Adipose tissue (tissue), 3 donors: ENCODE results near the gene KIF3B. TPM values are rescaled to one million over a fixed set of nuclear protein-coding genes. Genes with fewer than 3 reads are reported as not detected.
"Not testable (repeated sequence)": the region's sequence is repeated elsewhere in the genome, so short reads cannot be mapped to it uniquely, and the experiment has no call there.

Source experiments
- H3K27ac ChIP-seq: one replicate; pipeline ENCODE4 v1.5.1; 2013; ENCODE audit warnings: low read depth, low read length
- WGBS, 3 donors: extraction: QIAGEN DNeasy Blood & Tissue Kit; methylation state at CpG; one replicate each; pipeline ENCODE4 v1.1.7; 2013; 5-methylcytosine and 5-hydroxymethylcytosine counted together
- polyA plus RNA-seq, 3 donors: library from polyadenylated mRNA; stranded (reverse); fragments of 200-250 nt; gene quantifications; one replicate each; pipeline ENCODE4 v1.2.3, GENCODE V29; 2013
- donor health status: healthy with polysubstance abuse.
- donor health status: Bipolar disorder and iron deficiency.
- donor health status: healthy.

The KIF3B gene
- polyA plus RNA-seq, 3 donors, result 12.2 to 25.6 (median 15.4) TPM

DNA sequence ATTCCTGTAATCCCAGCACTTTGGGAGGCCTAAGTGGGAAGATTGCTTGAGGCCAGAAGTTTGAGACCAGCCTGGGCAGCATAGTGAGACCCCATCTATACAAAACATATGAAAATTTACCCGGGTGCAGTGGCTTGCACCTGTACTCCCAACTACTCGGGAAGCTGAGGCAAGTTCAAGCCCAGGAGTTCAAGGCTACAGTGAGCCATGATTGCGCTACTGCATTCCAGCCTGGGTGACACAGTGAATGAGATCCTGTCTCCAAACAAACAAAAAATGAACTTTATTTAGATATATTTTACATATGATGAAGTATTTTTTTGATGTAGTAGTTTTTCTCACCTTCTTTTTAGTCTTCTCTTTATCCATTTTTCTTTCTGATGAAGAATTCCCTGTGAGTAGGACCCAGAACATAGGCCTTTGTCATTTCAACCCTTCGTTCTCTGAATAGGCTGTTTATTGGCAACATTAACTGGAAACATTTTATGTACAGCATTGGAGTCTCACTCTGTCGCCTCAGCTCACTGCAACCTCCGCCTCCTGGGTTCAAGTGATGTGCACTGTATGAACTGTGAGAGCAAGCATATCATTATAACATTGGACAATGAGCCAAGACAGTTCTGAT is 10.9 kb downstream of the KIF3B start:
- no peak overlapping the region for H3K27ac ChIP-seq
- 79 to 86% (median 81%) methylated on average over 6 of the region's 6 CpGs for WGBS, 3 donors

DNA sequence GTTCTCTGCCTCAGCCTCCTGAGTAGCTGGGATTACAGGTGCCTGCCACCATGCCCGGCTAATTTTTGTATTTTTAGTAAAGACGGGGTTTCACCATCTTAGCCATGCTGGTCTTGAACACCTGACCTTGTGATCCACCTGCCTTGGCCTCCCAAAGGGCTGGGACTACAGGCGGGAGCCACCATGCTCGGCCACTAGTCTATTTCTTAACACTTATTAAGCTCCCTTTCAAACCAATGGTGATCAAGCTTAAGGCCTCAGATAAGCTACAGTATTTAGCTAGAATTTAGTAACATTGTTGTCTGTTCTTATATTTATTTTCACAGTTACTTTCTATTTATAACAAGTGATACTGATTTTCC is 11.8 kb downstream of the KIF3B start:
- not testable (repeated sequence) for H3K27ac ChIP-seq
- 43 to 99% (median 97%) methylated on average over 4 of the region's 4 CpGs for WGBS, 3 donors

DNA sequence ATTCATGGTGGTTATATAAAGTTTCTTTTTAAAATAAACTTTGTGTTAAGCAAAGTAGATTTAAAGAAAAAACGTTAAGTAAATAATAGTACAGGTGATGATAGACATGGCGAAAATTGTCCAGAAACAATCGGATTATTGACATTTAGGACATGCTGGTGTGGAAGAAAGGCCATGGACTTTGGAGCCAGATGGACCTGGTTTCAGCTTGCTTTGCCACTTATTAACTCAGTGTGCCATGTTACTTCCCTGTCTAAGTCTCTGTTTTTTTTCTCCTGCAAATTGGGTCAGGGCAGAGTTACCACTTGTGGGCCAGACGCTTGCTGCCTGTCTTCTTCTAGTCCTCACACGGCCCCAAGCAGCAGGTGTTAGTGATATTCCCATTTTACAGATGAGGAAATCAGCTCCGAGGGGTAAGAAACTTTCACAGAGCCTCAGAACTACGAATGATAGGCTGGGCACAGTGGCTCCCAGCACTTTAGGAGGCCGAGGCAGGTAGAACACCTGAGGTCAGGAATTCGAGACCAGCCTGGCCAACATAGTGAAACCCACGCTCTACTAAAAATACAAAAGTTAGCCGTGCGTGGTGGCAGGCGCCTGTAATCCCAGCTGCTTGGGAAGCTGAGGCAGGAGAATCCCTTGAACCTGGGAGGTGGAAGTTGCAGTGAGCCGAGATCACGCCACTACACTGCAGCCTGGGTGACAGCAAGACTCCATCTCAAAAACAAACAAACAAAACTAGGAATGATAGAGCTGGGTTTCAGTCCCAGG is 12.4 kb downstream of the KIF3B start:
- H3K27ac ChIP-seq, result no peak overlapping the region

DNA sequence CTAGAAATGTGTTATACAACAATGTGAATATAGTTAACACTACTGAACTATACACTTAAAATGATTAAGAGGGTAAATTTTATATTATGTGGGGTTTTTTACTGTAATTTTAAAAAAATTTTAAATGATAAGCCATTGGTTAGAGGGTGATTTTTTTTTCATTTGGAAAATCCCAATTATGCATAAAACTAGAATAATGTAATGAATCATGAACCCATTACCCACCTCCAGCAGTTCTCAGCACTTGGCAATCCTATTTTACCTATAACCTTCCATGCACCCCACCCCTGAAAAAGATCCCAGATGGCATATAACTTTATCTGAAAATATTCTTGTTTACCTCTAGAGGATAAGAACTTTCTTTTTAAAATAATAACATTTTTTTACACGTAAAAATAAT is 13.7 kb downstream of the KIF3B start:
- no peak overlapping the region for H3K27ac ChIP-seq
- 80 to 100% (median 97%) methylated on average over 1 of the region's 1 CpG for WGBS, 3 donors

More for the DNA sequence above, 12.4 kb downstream of the KIF3B start:
- 43 to 96% (median 92%) methylated on average over 15 of the region's 15 CpGs for WGBS, 3 donors

DNA sequence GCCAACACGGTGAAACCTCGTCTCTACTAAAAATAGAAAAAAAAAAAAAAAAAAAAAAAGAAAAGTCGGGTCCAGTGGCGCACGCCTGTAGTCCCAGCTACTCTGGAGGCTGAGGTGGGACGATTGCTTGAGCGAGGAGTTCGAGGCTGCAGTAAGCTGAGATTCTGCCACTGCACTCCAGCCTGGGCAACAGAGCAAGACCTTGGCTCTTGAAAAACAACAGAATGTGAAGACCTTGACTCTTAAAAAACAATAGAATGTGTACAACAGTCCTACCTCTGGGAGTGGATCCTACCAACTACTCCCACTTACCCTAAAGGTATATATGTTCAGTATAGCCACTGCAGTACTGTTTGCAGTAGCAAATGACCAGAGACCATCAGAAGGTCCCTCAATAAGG is 15.1 kb downstream of the KIF3B start:
- no peak overlapping the region for H3K27ac ChIP-seq
- WGBS, 3 donors, result 95 to 98% (median 96%) methylated on average over 7 to 8 of the region's 8 CpGs

DNA sequence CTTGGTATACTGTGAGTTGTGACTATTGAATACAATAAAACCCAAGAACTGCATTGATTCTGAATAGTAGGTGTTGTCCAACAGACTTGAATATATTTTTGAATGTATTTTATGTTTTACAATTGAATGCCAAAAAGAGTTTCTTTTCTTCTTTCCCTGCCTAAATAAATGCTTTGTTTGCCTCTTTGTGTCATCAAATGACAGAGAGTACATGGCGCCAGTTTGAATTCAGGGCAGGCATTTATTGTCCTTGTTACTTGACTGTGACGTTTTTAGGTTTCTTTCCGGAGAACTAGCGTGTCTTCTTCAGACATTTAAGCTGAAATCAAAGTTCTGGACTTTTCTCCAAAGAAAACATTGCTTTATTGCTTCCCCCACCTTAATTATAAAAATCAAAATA is 16.6 kb downstream of the KIF3B start:
- 66 to 80% (median 67%) methylated on average over 4 of the region's 4 CpGs for WGBS, 3 donors
- H3K27ac ChIP-seq, result no peak overlapping the region

DNA sequence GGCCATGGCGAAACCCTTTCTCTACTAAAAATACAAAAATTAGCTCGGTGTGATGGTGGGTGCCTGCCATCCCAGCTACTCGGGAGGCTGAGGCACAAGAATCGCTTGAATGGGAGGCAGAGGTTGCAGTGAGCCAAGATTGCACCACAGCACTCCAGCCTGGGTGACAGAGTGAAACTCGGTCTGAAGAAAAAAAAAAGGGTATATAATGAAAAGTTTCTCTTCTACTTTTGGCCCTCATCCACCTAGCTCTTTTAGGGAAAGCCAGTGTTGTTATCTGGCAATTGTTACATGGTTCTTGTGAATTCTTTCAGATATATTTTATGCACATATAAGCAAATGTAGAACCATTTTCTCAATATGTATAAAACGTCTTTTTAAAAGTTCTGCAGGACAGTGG is 19.0 kb downstream of the KIF3B start:
- WGBS, 3 donors, result 57 to 67% (median 59%) methylated on average over 6 of the region's 6 CpGs
- H3K27ac ChIP-seq, result no peak overlapping the region

DNA sequence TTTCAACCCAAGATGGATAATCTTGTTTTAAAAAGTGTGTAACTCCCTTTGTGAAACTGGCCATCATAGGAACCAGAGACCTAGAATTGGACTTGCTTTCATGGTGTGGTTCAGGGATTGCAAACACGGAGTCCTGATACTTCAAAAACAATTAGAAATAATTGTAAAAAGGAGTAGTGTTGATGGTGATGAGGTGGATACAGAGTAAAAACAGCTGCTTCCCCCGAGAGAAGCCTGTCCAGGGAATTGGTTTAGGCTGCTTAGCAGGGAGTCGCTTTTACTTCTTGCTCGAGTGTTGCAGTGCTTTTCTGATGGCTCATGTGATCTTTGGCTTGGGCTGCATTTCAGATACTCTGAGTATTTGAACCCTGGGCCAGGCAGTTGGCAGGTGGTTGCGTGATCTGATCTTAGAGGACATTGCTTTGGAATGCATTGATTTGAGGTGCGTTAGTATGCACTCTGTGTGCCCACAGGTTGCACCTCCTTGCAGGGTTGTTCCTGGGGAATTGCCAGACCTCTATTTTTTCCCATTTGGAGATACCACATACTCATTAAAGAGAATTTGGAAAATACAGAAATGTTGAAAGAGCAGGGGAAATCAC is 19.5 kb downstream of the KIF3B start:
- 63 to 82% (median 69%) methylated on average over 6 of the region's 6 CpGs for WGBS, 3 donors
- H3K27ac ChIP-seq, result no peak overlapping the region

DNA sequence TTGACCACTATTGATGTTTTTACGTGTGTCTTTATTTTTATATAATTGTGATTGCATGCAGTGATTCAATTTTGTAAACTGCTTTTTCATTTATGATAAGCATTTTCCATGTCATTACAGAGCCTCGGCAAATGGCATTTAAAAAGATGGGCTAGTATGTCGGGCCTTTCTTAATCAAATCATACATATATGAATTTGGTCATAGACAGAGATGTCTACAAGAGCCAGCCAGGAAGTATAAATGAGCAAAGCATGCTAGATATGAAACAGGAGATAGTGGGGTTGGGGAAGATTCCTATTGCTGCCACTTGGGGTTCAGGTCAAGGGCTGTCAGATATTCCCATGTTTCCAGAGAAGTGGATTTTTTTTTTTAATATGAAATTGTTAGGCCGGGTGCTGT is 20.0 kb downstream of the KIF3B start:
- 70 to 96% (median 85%) methylated on average over 4 of the region's 4 CpGs for WGBS, 3 donors
- H3K27ac ChIP-seq, result no peak overlapping the region

DNA sequence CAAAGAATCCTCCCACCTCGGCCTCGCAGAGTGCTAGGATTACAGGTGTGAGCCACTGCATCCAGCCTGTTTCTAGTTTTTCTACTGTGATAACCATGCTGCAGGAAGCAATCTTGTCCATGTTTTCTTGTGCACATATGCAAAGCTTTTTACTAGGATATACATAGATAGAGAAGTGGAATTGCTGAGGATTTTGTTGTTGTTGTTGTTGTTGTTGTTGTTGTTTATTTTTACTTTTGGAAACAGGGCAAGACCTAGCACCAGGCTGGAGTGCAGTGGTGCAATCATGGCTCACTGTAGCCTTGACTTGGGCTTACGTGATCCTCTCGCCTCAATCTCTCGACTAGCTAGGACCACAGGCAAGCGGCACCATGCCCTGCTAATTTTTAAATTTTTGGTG is 23.2 kb downstream of the KIF3B start:
- WGBS, 3 donors, result 94 to 98% (median 97%) methylated on average over 6 of the region's 6 CpGs

DNA sequence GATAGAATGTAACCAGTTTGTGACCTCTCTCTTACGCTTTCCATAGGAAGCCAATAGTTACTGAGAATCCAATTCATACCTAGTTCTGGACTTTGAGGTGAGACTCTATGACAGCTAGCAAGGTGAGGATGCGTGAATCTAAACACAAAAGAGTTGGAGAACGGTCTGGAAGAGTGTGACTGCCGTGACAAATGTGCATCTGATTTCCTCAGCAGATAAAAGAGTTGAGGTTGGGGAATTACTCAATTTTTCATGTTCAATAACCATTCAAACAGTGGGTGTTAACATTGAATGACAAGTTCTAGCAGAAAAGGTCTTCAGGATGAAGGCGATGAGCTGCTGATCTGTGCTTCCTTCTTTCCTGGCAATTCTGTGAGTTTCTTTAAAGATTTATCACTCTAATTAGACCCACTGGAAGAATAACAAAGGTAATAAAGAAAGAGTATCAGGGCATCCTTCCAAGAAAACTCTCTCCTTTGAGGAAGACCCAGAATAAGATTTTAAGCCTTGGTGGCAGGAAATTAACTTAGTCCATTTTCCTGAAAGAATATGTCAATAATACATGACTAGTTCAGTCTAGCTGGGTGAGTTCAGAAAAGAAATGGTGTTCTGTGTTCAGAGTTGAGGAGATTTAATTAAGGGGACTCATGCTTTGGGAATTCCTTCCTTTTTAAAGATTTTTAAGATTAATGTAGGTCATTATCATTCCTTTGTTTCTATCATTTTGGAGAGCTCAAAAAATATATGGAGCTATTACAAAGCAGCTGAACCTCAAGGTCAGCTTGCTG is 24.5 kb downstream of the KIF3B start:
- 81 to 87% (median 84%) methylated on average over 5 of the region's 5 CpGs for WGBS, 3 donors
- H3K27ac ChIP-seq, result no peak overlapping the region

More for the DNA sequence above, 23.2 kb downstream of the KIF3B start:
- no peak overlapping the region for H3K27ac ChIP-seq

DNA sequence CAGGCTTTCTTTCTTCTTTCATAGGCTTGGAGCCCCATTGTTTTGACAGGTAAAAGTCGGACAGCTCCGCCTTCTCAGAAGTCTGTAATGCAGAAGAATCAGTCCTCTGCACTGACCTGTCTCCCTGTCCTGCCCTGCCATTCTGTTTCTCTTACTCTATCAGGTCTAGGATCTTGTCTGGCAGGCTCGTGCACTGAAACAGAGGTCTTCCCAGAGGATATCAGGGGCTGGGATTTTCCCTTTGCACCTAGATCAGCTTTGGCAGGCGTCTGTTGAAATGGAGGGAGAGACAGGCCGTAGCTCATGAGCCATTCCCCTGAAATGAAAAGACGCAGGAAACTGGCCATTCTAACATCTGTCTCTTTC is 25.0 kb downstream of the KIF3B start:
- 30 to 86% (median 76%) methylated on average over 6 of the region's 6 CpGs for WGBS, 3 donors

DNA sequence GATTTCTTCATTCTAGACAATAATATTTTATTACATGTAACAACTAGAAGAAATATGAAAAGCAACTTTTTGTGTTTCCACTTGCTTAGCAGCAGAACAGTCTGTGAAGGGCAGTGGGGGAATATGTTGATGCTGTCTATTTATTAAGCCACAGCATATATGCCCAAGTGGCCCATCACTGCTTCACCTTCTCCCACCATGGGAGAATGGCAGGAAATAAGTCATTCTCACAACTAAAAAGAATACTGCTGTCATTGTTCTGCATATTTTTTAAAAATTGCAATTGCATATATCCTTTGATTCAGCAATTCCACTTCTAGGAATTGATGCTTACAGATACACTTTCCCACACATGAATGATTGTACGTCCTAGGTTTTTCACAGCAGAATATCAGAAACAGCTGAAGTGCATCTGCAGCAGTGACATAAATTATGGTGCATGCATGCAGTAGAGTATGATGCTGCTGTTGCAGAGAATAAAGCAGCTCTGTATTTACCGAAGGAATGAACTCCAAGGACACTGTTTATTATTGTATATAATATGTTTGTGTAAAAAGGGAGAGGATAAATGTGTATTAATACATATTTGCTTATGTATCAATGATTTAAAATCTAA is 26.8 kb downstream of the KIF3B start:
- no peak overlapping the region for H3K27ac ChIP-seq
- WGBS, 3 donors, result 61 to 76% (median 63%) methylated on average over 2 of the region's 2 CpGs

More for the DNA sequence above, 25.0 kb downstream of the KIF3B start:
- H3K27ac ChIP-seq, result no peak overlapping the region

DNA sequence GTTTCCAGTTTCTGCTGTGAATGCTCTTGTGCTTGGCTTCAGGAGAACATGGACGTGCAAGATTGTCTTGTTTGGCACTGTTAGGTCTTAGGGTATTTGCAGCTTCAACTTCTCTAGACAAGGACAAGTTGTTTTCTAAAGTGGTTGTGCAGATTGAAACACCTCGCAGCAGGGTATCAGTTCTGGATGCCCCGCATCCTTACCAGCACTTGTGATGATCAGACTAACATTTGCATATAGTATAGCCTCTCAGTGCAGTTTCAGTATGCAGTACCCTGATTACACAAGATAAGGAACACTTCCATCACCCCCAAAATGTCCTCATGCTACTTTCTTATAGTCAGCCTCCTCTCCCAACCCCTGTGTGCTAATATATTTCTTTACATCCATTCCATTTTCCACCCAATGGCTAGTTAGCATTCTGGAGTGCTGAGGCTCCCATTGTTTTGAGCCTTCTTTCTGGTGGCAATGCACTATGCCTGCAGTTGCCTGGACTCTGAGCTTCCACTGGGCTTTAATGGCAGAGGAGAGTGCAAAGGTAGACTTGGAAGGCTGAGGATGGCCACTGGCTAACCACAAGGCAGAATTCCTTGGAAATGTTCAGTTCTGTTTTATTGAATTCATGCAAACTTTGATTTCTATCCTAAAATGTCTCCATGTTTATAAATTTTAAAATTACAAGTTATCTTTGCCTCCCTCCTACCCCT is 35.4 kb downstream of the KIF3B start:
- 62 to 76% (median 65%) methylated on average over 3 of the region's 3 CpGs for WGBS, 3 donors
- no peak overlapping the region for H3K27ac ChIP-seq

DNA sequence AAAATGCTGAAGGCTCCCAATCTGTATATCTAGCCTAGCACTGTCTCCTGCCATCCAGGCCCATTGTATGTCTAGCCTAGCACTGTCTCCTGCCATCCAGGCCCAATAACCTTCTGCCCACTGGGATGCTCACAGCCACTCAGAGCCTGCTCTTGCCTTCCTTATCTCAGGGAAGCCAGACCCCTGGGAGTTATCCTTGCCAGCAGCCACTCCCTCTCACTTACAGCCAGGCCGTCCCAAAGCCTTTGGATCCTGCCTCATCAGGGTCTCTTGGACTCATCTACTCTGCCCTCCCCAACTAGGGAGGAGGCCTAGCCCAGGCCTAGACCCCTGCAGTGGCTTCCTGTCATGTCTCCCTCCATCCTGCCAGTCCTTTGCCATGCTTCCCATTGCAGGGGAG is 37.3 kb downstream of the KIF3B start:
- H3K27ac ChIP-seq, result no peak overlapping the region
- 67 to 89% (median 67%) methylated on average over 1 of the region's 1 CpG for WGBS, 3 donors

DNA sequence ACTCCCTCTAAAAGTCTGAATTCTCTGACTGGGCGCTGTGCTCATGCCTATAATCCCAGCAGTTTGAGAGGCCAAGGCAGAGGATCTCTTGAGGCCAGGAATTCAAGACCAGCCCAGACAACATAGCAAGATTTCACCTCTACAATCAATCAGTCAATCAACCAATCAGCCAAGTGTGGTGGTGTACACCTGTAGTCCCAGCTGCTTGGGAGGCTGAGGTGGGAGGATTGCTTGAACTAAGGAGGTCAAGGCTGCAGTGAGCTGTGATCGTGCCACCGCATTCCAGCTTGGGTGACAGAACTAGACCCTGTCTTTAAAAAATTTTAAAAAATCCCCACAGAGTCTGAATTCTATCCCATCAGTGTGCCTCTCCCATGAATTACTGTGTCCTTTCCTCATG is 37.9 kb downstream of the KIF3B start:
- WGBS, 3 donors, result 68 to 97% (median 96%) methylated on average over 3 of the region's 3 CpGs
- H3K27ac ChIP-seq, result no peak overlapping the region

DNA sequence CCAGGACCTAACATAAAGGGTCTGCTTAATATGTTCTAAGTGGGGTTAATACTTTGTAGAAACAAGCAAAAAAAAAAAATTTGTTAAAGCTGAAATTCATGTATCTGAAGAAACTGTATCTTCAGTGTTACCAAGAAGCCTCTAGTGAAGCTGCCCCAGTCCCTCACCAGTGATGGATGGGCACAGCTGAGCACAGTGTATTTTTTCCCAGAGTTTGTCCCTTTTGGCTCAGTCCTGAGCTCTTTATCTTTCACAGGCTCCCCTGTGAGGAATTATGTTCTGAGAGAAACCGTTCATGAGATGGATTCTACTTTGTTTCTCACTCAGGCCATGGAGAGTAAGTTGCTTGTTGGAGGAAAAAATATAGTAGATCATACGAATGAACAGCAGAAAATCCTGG is 38.4 kb downstream of the KIF3B start:
- no peak overlapping the region for H3K27ac ChIP-seq
- WGBS, 3 donors, result 35 to 85% (median 77%) methylated on average over 2 of the region's 2 CpGs

DNA sequence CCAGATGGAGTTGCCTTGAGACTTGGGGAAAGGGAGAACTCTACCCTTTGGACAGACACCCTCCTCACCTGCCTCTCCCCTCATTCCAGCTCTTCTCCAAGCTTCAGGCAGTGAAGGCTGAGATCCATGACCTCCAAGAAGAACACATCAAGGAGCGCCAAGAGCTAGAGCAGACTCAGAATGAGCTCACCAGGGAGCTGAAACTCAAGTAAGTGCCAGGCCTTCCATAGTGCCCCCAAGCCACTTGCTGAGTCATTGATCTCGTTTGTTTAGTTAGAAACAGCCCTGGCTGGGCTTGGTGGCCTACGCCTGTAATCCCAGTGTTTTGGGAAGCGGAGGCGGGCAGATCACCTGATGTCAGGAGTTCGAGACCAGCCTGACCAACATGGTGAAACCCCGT is 39.2 kb downstream of the KIF3B start:
- 60 to 99% (median 92%) methylated on average over 7 of the region's 7 CpGs for WGBS, 3 donors
- H3K27ac ChIP-seq, result no peak overlapping the region
